ENCODE data around the gene FSTL4. TPM values are rescaled to one million over a fixed set of nuclear protein-coding genes. Genes with fewer than 3 reads are reported as not detected.
A peak's percentile ranks its signal among the peaks of the same experiment; 100 is the strongest.

FSTL4 gene
- total and polyA plus RNA-seq, 2 donors, result 0.99 to 1.2 TPM

DNA sequence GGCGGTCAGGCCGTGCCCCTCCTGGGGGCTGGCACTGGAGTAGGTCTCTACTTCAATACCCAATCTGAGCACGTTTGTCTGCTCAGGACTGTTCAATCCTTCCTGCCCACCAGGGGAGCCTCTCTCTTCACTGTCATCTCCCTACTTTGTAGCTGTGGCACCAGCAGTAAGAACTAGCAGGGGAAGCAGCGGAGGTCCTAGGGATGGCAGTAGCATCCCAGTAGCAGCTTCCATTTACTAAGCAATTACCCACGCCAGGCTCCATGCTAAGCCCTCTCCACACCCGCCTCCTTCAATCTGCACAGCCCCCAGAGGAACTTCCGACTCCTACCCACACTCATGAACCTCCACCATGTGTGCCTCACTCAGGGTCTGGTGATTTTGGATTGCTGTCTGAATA, 31.7 kb downstream of the FSTL4 start:
- no peak for DNase-seq (ENCODE audit: low read depth in 6 of 9, low spot score in 9 of 9)
- peaks cover 0 to 6% of the 10 kb centered on the region in 2 donors for H3K27me3 ChIP-seq (ENCODE audit: control insufficient read depth in 2 of 2, insufficient read depth in 1 of 2, low read length in 1 of 2)
- 77% methylated on average over 7 of the region's 7 CpGs for WGBS
- no peaks in the 10 kb centered on the region for H3K9me3 ChIP-seq (ENCODE audit: control insufficient read depth in 2 of 2, insufficient read depth in 1 of 2, low read length in 1 of 2)
- H3K4me3 ChIP-seq (ENCODE audit: low read length in 2 of 2), result no peak overlapping the region
- no peaks in the 10 kb centered on the region for H3K36me3 ChIP-seq (ENCODE audit: control insufficient read depth in 2 of 2, insufficient read depth in 2 of 2, low read length in 1 of 2)
- no peak overlapping the region for H3K27ac ChIP-seq (ENCODE audit: low read depth in 1 of 2, low read length in 1 of 2)
- no peaks in the 10 kb centered on the region for H3K4me1 ChIP-seq (ENCODE audit: control insufficient read depth in 2 of 2, insufficient read depth in 2 of 2, low read length in 2 of 2)

DNA sequence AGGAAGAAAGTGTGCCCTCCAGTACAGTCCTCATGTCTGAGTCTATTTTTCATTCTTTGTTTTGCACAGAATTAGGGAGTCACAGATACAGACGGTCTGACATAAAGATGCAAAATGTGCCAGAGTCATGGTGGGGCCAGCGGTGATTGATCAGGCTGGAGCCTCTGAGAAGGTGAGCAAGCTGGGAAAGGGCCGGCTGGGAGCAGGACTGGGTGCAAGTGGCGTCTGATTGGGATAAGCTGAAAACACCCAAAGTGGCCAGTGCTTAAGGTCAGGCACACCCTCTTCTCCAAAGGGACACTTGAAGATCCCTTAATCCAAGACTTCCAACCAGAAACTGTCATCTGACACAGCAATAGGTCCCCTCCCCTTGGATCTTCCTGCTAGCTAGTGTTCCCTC, 32.6 kb downstream of the FSTL4 start:
- H3K9me3 ChIP-seq (ENCODE audit: control insufficient read depth in 2 of 2, insufficient read depth in 1 of 2, low read length in 1 of 2), result no peaks in the 10 kb centered on the region
- H3K27ac ChIP-seq (ENCODE audit: low read depth in 1 of 2, low read length in 1 of 2), result no peak overlapping the region
- H3K27me3 ChIP-seq (ENCODE audit: control insufficient read depth in 2 of 2, insufficient read depth in 1 of 2, low read length in 1 of 2), result peaks cover 0 to 6% of the 10 kb centered on the region in 2 donors
- no peaks in the 10 kb centered on the region for H3K4me1 ChIP-seq (ENCODE audit: control insufficient read depth in 2 of 2, insufficient read depth in 2 of 2, low read length in 2 of 2)
- DNase-seq (ENCODE audit: low read depth in 6 of 9, low spot score in 9 of 9), result no peak
- no peaks in the 10 kb centered on the region for H3K36me3 ChIP-seq (ENCODE audit: control insufficient read depth in 2 of 2, insufficient read depth in 2 of 2, low read length in 1 of 2)
- no peak overlapping the region for H3K4me3 ChIP-seq (ENCODE audit: low read length in 2 of 2)
- 91% methylated on average over 4 of the region's 4 CpGs for WGBS

DNA sequence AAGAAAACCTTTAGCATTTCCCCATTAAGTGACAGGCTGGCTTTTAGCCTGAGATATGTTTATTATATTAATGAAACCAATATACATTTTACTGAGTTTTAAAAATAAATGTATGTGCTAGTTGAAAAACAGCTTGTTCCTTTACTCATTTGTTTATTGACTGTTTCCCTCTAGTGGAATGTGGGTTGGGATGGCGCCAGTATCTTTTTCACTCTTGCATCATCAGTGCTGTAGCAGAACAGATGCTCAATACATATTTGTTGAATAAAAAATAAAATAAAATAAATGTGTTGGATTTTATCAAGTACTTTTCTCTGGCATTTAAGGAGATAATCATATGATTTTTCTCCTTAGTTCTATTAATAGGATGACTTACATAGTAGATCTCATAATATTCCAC, 43.0 kb downstream of the FSTL4 start:
- Histone ChIP-seq H3K4me1 (ENCODE audit: control insufficient read depth in 2 of 2, insufficient read depth in 2 of 2, low read length in 2 of 2) (no peaks in the 10 kb centered on the region), H3K27ac (ENCODE audit: low read depth in 1 of 2, low read length in 1 of 2) (no peak overlapping the region), H3K27me3 (ENCODE audit: control insufficient read depth in 2 of 2, insufficient read depth in 1 of 2, low read length in 1 of 2) (peaks cover 0 to 3% of the 10 kb centered on the region in 2 donors), H3K4me3 (ENCODE audit: low read length in 2 of 2) (no peak overlapping the region), H3K36me3 (ENCODE audit: control insufficient read depth in 2 of 2, insufficient read depth in 2 of 2, low read length in 1 of 2) (no peaks in the 10 kb centered on the region), H3K9me3 (ENCODE audit: control insufficient read depth in 2 of 2, insufficient read depth in 1 of 2, low read length in 1 of 2) (no peaks in the 10 kb centered on the region)
- no peak for DNase-seq (ENCODE audit: low read depth in 6 of 9, low spot score in 9 of 9)
- WGBS, result 94% methylated on average over 1 of the region's 1 CpG

DNA sequence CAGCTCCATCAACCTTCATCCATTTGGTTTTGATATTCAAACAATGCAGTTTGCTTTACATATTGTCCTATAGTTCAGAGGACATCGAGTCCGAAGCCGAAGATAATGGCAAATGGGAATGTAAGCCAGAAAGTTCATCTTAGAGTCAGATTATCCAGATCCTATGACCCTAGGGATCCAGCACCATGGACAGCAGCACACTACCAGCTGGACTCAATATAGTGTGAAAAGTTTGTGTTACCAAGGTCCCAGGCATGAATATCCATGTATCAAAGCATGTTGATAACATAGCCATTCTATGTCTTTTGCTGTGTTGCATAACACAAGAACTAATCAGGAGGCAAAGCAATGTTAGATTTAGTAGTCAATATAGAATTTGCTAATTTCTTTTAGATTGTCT, 46.3 kb downstream of the FSTL4 start:
- 82% methylated on average over 3 of the region's 3 CpGs for WGBS
- no peak overlapping the region for H3K27ac ChIP-seq (ENCODE audit: low read depth in 1 of 2, low read length in 1 of 2)
- no peaks in the 10 kb centered on the region for H3K4me1 ChIP-seq (ENCODE audit: control insufficient read depth in 2 of 2, insufficient read depth in 2 of 2, low read length in 2 of 2)
- no peaks in the 10 kb centered on the region for H3K9me3 ChIP-seq (ENCODE audit: control insufficient read depth in 2 of 2, insufficient read depth in 1 of 2, low read length in 1 of 2)
- no peaks in the 10 kb centered on the region for H3K36me3 ChIP-seq (ENCODE audit: control insufficient read depth in 2 of 2, insufficient read depth in 2 of 2, low read length in 1 of 2)
- peak in 5 of 9 donors; percentile 6 to 35 (median 13) for DNase-seq (ENCODE audit: low read depth in 6 of 9, low spot score in 9 of 9)
- H3K27me3 ChIP-seq (ENCODE audit: control insufficient read depth in 2 of 2, insufficient read depth in 1 of 2, low read length in 1 of 2), result peaks cover 0 to 3% of the 10 kb centered on the region in 2 donors
- no peak overlapping the region for H3K4me3 ChIP-seq (ENCODE audit: low read length in 2 of 2)

DNA sequence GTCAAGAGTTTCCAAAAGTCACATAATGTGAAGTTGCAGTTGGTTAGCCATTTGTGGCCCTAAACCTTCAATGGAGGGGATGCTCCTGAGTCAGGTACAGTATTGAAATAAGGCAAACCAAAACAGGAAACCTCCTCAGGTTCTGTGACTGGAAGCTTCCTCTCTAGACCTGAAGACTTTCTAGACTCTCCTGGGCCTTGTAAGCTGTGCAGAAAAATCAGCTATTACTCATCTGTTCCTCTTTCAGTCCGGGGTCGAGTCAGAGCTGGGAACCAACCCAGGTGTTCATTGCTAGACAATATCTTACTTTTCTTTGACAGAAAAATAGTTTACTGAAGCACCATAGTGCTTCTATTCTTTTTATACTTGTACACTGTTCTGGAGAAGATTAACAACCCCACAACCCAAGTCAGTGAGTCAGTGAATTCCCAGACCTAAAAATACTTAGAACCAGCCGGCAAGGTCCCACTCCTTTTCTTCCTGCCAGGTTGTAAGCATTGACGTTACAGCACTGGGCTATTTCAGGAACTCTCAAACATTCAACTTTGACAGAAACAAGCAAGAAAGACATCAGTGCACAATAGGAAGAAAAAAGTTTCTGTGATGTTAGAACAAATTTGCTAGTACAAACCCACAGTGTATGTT, 47.3 kb downstream of the FSTL4 start:
- WGBS, result 63% methylated on average over 4 of the region's 4 CpGs
- no peaks in the 10 kb centered on the region for H3K9me3 ChIP-seq (ENCODE audit: control insufficient read depth in 2 of 2, insufficient read depth in 1 of 2, low read length in 1 of 2)
- no peak for DNase-seq (ENCODE audit: low read depth in 6 of 9, low spot score in 9 of 9)
- H3K27me3 ChIP-seq (ENCODE audit: control insufficient read depth in 2 of 2, insufficient read depth in 1 of 2, low read length in 1 of 2), result peaks cover 0 to 3% of the 10 kb centered on the region in 2 donors
- H3K27ac ChIP-seq (ENCODE audit: low read depth in 1 of 2, low read length in 1 of 2), result no peak overlapping the region
- H3K4me1 ChIP-seq (ENCODE audit: control insufficient read depth in 2 of 2, insufficient read depth in 2 of 2, low read length in 2 of 2), result no peaks in the 10 kb centered on the region
- no peaks in the 10 kb centered on the region for H3K36me3 ChIP-seq (ENCODE audit: control insufficient read depth in 2 of 2, insufficient read depth in 2 of 2, low read length in 1 of 2)
- H3K4me3 ChIP-seq (ENCODE audit: low read length in 2 of 2), result no peak overlapping the region

DNA sequence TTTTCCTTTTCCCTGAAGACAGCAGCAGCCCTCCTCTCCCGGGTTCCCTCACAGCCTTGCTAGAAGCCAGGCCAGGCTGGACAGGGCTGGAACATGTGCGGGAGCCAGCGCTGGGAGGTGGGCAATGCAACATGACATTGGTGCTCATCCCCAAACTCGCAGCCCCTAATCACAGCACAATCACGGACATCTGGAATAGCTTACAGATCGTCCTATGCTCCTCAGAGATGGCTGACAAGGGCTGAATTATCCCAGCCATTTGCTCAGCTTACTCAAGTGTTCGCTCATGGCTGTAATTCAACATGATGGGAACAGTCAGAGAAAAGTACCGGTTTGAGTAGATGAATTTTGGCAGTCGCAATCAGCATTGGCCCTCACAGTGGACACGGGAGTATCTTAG, 49.8 kb downstream of the FSTL4 start:
- no peak for DNase-seq (ENCODE audit: low read depth in 6 of 9, low spot score in 9 of 9)
- Histone ChIP-seq H3K27ac (ENCODE audit: low read depth in 1 of 2, low read length in 1 of 2) (no peak overlapping the region), H3K27me3 (ENCODE audit: control insufficient read depth in 2 of 2, insufficient read depth in 1 of 2, low read length in 1 of 2) (peaks cover 0 to 5% of the 10 kb centered on the region in 2 donors), H3K4me3 (ENCODE audit: low read length in 2 of 2) (no peak overlapping the region), H3K9me3 (ENCODE audit: control insufficient read depth in 2 of 2, insufficient read depth in 1 of 2, low read length in 1 of 2) (no peaks in the 10 kb centered on the region), H3K4me1 (ENCODE audit: control insufficient read depth in 2 of 2, insufficient read depth in 2 of 2, low read length in 2 of 2) (no peaks in the 10 kb centered on the region), H3K36me3 (ENCODE audit: control insufficient read depth in 2 of 2, insufficient read depth in 2 of 2, low read length in 1 of 2) (no peaks in the 10 kb centered on the region)
- 88% methylated on average over 10 of the region's 10 CpGs for WGBS

DNA sequence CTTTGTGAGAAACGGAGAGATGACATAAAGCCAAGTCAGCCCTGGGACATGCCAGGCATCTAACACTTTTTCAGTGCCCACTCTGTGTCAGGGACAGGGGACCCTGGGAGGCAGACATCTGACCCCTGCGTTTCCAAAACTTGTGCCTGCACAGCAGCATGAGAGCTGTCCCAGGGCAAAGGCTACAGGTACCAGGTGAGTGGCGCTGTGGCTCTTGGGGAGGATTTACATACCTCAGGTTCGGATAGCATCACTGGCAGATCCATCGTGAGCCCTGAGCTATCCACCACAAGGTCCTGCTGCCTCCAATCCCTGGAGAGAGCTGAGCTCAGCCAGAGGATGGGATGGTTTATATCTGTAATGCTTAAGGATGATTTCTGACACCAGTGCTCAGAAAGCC, 52.4 kb downstream of the FSTL4 start:
- Histone ChIP-seq H3K4me3 (ENCODE audit: low read length in 2 of 2) (no peak overlapping the region), H3K4me1 (ENCODE audit: control insufficient read depth in 2 of 2, insufficient read depth in 2 of 2, low read length in 2 of 2) (no peaks in the 10 kb centered on the region), H3K9me3 (ENCODE audit: control insufficient read depth in 2 of 2, insufficient read depth in 1 of 2, low read length in 1 of 2) (no peaks in the 10 kb centered on the region), H3K36me3 (ENCODE audit: control insufficient read depth in 2 of 2, insufficient read depth in 2 of 2, low read length in 1 of 2) (no peaks in the 10 kb centered on the region), H3K27ac (ENCODE audit: low read depth in 1 of 2, low read length in 1 of 2) (no peak overlapping the region), H3K27me3 (ENCODE audit: control insufficient read depth in 2 of 2, insufficient read depth in 1 of 2, low read length in 1 of 2) (peaks cover 0 to 5% of the 10 kb centered on the region in 2 donors)
- DNase-seq (ENCODE audit: low read depth in 6 of 9, low spot score in 9 of 9), result no peak
- 82% methylated on average over 5 of the region's 5 CpGs for WGBS

DNA sequence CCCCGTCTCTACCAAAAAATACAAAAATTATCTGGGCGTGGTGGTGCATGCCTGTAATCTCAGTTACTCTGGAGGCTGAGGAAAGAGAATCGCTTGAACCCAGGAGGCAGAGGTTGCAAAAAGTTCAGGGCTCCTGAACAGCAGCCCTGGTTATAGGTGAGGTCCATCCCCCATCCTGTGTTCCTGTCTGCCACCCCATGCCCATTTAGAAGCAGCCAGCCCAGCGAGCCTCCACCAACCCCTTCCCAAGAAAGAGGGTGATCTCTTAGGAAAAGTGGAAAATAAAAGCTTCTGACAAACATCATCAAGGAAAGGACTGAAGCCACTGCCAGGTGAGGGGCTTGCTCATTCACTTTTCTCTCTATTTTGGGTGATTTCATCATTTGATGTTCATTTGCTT, 55.8 kb downstream of the FSTL4 start:
- Histone ChIP-seq H3K4me3 (ENCODE audit: low read length in 2 of 2) (no peak overlapping the region), H3K36me3 (ENCODE audit: control insufficient read depth in 2 of 2, insufficient read depth in 2 of 2, low read length in 1 of 2) (no peaks in the 10 kb centered on the region), H3K27ac (ENCODE audit: low read depth in 1 of 2, low read length in 1 of 2) (no peak overlapping the region), H3K4me1 (ENCODE audit: control insufficient read depth in 2 of 2, insufficient read depth in 2 of 2, low read length in 2 of 2) (no peaks in the 10 kb centered on the region), H3K27me3 (ENCODE audit: control insufficient read depth in 2 of 2, insufficient read depth in 1 of 2, low read length in 1 of 2) (peaks cover 4 to 5% of the 10 kb centered on the region in 2 donors), H3K9me3 (ENCODE audit: control insufficient read depth in 2 of 2, insufficient read depth in 1 of 2, low read length in 1 of 2) (no peaks in the 10 kb centered on the region)
- 92% methylated on average over 4 of the region's 4 CpGs for WGBS
- DNase-seq (ENCODE audit: low read depth in 6 of 9, low spot score in 9 of 9), result no peak

DNA sequence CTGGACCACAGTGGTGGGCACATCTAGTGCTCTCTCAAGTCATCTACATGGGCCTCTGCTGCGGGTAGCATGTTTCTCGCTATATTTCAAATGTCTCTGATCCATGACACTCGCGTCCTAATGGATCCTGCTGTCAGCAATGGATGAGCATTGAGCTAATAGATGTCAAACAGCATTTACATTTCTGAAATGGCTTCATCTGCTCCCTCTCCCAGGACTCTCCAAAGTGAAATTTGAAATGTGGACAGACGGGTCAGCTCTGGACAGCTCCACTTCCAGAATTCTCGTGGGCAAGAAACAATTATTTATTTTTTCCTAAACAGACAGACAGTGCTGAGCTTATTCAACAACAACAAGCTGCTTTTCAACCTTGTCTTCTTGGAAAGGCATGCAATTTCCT, 58.1 kb downstream of the FSTL4 start:
- WGBS, result 81% methylated on average over 6 of the region's 6 CpGs
- Histone ChIP-seq H3K4me3 (ENCODE audit: low read length in 2 of 2) (no peak overlapping the region), H3K9me3 (ENCODE audit: control insufficient read depth in 2 of 2, insufficient read depth in 1 of 2, low read length in 1 of 2) (no peaks in the 10 kb centered on the region), H3K36me3 (ENCODE audit: control insufficient read depth in 2 of 2, insufficient read depth in 2 of 2, low read length in 1 of 2) (no peaks in the 10 kb centered on the region), H3K4me1 (ENCODE audit: control insufficient read depth in 2 of 2, insufficient read depth in 2 of 2, low read length in 2 of 2) (no peaks in the 10 kb centered on the region), H3K27me3 (ENCODE audit: control insufficient read depth in 2 of 2, insufficient read depth in 1 of 2, low read length in 1 of 2) (peaks cover 4 to 5% of the 10 kb centered on the region in 2 donors), H3K27ac (ENCODE audit: low read depth in 1 of 2, low read length in 1 of 2) (no peak overlapping the region)
- DNase-seq (ENCODE audit: low read depth in 6 of 9, low spot score in 9 of 9), result no peak

Data from thymus (tissue), 11 donors.